Central memory CD4-positive, alpha-beta T cell (primary cell): ENCODE results near the gene TMEM253.

Experiments
- DNase-seq: peaks from one replicate; pipeline ENCODE4 v3.0.0; 2022
- total RNA-seq, 3 experiments: gene quantifications; one replicate each; lab custom pipeline; 2026; lab: John Stamatoyannopoulos, UW

TMEM253 gene
- 0 to 1.9 (median 0) reads per million in 3 experiments for total RNA-seq

DNA sequence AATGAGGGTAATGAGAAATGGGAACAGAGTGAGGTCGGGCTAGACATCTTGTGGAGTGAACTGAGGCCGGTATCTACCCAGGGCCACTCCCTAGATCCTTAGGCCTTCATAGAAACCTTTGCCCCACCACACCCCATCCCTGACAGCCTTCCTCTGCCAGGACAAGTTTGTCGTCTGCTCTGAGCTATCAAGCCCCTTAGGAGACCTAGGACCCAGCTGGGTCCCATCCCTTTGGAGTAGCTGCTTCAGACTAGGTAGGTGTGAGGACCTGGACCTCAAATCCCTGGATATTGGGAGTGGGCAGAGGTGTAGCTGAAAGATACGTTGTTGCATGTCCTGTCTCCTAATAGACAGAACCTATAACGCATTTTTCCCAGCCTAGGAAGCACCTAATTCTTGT lies at the start of gene TMEM253:
Gene TMEM253, plus strand, starts transcription at position 136 of the 400 bp plus-strand sequence. CDS start 278 bp downstream, outside the sequence.
- no peak for DNase-seq

DNA sequence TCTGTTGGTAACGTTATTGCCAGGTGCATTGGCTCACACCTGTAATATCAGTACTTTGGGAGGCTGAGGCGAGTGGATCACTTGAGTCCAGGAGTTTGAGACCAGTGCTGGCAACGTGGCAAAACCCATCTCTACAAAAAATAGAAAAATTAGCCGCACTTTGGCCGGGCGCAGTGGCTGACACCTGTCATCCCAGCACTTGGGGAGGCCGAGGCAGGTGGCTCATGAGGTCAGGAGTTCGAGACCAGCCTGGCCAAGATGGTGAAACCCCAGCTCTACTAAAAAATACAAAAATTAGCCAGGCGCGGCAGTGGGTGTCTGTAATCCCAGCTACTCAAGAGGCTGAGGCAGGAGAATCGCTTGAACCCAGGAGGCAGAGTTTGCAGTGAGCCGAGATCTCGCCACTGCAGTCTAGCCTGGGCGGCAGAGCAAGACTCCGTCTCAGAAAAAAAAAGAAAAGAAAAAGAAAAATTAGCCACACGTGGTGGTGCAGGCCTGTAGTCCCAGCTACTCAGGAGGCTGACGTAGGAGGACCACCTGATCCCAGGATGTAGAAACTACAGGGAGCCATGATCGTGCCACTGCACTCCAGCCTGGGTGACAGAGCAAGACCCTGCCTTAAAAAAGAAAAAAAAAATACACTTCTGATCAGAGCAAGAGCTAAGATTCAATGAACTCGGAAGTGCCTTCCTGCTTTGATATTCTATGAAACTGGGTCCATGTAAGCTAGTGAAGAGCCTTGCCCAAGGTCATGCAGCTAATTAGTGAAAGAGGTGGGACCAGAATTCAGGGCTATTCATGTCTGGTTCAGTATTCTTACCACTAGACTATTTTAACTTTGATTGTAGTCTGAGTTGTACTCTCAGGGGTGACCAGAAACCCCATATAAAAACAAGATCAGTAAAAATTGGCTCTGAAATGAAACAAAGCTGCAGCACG lies 47.4 kb upstream of the TMEM253 start:
- no peak for DNase-seq

DNA sequence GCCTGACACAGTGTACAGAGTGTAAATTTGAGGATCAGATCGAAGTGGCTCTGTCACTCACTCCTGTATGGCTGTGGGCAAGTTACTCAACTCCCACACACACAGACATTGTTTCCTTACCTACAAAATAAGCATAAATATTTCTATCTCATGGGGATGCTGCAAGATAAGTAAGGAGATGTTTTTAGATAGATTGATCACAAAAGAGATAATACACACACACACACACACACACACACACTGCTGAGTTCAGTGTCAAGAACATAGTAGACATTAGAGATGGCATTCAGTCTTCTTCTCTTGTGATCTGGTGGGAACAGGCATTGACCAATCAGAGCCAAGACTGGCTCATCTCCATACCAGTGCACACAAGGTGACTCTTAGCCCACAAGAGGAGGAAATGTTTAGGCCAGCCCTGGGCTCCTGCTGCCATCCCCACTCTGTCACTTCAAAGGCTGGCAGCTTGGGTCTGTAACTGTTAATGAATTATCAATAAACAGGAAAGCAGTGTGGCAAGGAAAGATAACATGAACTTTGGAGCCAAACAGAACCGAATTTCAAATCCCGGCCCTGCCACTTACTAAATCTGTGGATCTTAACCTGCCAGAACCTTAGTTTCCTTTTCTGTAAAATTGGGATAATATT lies 46.6 kb upstream of the TMEM253 start:
- no peak for DNase-seq

DNA sequence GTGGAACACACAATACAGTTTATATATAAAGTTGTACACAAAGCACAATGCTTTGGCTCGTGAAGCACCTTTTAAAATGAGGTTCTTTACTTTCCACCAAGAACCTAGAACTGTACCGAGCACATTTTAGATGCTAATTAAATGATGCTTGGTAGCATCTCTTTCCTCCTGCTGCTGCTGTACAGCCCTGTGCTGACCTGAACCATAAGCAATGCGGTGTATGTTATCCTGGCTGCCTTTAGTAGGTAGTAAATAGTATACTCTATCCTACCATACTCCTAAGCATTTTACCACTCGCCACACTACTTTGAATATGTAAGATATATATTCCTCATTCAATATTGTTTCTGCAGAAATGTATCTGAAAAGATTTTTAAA lies 46.1 kb upstream of the TMEM253 start:
- DNase-seq: no peak

DNA sequence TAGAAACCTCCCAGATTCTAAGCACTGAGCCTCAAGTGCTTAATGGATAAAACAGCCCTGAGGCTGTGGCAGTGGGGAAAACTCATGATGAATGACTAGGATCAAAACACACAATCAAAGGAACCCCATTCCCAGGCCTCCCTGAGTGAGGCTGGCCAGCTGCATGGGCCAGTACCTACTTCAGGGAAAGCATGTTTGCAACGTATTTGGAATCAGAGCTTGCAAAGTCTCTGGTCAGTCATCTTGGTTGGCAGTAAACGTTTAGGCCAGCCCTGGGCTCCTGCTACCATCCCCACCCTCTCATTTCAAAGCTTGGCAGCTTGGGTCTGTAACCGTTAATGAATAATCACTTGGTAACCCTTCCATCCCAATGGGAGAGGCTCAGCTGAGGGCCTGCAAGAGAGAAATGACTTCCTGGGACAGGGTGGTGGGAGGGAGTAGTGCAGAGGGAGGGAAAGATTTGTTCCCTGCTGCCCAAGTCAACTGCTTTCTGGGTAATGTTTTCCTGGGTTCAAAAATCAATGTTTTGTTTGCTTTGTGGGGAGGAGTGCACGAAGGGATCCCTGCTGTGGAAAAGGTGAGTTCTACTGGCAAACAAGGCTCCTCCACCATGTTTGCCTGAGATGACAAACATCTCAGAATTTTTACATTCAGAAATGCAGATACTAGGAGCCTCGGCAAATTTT lies 45.3 kb upstream of the TMEM253 start:
- DNase-seq: no peak

DNA sequence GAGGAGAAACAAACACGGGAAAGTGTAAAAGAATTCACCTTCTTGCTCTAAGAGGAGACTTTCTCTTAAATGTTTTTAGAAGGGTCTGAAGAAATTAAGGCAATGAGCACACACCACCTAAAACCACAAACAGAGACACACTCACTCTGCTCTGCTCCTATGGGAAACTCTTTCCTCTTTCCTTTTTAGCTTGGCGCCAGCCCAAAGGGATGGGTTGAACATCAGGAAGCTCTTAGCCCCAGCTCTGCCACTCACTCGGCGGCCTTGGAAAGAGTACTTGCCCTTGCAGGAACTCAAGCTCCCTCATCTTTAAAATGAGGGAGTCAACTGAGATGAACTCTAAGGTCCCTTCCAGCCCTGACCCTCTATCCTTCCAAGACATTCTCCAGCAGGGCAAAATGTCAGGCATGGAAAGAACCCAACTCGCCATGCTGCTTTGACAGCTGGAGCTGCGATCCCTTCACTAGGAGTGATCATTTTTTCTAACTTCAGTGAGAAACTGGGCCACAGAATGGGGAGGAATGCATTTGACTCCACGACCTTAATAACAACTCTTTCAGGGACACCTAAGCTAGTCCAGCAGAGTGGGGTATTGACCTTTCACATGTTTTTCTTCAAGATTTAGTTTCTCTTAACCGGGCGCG lies 44.2 kb upstream of the TMEM253 start:
- DNase-seq: no peak

DNA sequence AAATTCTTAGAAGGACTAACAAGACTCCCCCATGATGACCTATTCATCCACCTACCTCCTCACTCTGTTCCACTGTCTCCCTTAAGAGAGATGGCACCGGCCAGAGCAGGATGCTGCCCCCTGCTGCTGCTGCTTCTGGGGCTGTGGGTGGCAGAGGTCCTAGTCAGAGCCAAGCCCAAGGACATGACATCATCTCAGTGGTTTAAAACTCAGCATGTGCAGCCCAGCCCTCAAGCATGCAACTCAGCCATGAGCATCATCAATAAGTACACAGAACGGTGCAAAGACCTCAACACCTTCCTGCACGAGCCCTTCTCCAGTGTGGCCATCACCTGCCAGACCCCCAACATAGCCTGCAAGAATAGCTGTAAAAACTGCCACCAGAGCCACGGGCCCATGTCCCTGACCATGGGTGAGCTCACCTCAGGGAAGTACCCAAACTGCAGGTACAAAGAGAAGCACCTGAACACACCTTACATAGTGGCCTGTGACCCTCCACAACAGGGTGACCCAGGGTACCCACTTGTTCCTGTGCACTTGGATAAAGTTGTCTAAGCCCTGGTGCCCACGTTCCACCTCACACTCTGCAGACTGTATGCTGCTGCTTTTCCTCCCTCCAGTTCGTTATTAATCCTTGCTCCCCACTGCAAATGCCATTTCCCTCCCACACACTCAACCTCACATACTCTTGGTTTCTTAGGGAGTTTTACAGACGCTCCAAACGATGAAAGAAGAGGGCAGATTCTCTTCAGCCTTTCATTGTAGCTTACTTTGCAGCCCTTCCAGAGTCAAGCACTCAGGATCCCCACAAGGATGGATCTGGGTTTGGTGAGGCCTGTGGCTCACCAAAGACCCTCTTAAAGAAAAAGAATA lies 42.8 kb upstream of the TMEM253 start, which contains the start of gene RNASE8:
Gene RNASE8, plus strand, starts transcription at position 20 of the 873 bp plus-strand sequence. Its CDS starts 71 bp downstream, at position 91.
- no peak for DNase-seq

DNA sequence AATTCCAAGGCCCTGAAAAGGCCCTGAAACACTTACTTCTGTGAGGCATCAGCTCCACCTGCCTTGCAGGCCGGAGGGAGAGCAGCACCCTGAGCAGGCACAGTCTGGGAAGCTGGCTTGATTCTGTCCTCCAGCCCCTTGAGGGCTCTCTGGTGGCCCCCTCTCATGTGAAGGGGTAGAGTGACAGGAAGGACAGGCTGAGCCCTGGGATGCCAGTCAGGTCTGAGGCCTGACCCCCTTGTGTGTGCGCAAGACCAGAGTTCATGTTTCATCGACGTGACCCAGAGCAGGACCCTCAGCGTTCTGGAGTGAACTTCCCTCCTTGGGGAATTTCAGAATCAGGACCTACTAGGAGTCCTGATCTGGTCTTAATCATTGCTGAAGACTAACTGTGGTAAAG lies 42.0 kb upstream of the TMEM253 start:
- no peak for DNase-seq

DNA sequence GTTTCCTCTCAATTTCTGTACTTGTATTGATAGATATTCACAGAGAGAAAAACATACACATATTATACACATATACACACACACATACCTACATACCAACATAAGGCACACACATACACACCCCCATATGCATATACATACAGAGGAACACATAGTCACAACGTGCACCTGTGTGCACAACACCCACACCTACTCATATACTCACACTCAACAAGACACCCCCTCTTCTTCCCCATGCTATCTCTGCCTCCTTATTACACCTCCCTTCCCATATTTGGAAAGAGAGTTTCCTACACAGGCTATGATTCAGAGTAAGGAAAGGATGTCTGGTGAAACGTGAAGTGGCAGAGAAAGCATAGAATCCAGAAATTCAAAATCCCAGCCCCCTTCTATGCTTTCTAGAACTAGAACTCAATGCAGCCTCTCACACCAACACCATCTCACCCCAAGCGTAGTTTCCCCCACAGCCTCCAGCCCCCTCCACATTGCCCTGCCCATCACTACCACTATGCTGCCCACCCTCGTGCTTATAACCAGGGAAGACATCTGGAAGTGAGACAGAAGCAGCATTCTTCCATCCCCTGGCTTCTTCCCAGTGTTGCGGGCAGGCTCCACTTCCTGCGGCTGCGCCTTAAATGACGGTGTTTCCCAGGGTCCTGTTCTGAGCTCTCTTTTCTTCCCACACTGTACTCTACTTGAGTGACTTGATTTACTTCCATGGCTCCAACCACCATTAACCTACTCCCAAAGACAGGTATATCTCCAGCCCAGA lies 40.8 kb upstream of the TMEM253 start:
- no peak for DNase-seq

DNA sequence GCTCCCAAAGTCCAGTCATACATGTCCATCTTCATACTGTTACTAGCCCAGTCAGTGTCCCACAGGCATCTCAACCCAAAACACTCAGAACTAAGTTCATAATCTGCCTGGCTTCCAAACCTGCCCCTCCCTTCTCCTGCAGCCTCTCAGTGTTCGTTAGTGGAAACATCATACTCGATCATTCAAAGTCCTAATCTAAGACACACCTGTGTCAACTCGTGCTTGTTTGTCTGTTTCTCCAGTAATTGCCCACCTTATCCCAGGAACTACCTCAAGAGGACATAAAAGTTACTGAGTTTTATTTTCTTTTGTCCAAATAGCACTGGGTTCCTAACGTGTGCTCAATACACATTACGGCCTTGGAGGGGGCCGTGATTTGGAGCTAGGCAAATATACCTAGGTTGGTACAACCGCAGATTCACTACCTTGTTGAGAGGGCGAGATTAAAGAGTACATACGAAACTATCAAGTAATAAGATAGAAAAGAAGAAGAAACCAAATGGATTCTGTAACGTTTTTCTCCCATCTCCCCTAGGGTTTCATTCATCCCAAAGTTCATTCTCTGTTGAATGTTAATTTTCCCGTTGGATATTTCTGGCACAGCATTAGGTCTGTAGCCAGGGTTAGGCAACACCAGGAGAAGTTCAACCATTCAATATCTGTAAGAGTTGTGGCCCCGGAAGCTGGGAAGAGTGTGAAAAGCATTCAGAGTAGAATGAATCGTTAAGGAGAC lies 40.1 kb upstream of the TMEM253 start:
- no peak for DNase-seq

DNA sequence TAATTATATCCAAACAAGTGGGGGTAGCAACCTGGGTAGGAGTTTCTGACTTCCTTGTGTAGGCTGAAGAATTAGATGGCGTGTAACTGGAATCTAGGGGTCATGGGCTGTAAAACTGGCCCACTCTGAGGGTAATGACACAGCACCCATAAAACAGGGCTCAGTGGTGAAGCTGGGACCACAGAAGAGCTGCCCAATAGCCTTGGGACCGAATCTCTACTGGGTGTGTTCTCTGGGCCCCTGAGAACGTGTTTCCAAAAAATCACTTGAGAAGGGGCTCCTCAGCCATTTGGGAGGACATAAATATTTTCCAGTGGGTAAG lies 39.6 kb upstream of the TMEM253 start:
- DNase-seq: no peak

DNA sequence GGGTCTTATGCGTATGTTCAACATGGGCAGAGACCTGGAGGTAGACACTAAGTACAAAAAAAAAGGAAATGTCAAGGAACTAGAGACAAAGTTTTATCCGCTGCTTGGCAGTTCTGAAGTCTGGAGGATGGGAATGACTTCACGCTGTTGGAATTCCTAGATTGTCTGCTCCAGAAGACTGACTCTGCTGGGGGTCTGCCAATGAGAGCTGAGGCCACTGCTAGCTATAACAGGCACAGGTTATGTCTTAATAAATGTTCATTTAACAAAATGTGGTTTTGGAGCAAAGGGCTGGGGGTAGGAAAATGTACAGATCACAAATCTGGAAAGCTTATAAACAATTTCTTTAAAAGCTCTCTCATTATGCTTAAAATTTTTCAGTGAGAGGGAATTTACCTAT lies 37.4 kb upstream of the TMEM253 start:
- no peak for DNase-seq

DNA sequence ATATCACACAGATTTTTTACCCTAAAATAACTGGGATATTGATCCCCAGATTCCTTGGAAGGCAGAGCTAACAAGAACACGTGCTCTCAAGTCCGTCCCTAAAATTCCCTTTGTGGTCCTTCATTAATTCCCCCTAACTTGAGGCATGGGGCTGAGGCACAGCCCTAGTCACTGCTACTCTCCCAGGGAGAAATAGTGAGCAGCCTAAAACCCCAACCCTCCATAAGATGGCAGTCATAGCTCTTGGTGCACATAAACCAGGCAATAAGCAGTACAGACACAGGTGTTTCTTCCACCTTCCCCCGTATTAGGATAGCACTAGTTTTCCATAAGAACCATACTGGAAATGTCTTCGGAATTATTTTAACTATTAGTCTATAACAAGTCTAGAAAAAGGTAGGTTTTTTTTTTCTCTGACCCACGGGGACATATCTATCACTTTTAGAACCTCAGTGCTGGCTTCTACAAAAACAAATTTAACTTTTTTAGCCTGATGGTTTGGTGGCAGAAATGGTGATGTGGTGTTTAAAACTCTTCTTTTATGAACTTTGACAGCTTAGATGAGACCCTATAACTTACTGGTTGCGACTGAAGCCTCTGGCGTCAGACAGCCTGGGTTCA lies 33.9 kb upstream of the TMEM253 start:
- no peak for DNase-seq

DNA sequence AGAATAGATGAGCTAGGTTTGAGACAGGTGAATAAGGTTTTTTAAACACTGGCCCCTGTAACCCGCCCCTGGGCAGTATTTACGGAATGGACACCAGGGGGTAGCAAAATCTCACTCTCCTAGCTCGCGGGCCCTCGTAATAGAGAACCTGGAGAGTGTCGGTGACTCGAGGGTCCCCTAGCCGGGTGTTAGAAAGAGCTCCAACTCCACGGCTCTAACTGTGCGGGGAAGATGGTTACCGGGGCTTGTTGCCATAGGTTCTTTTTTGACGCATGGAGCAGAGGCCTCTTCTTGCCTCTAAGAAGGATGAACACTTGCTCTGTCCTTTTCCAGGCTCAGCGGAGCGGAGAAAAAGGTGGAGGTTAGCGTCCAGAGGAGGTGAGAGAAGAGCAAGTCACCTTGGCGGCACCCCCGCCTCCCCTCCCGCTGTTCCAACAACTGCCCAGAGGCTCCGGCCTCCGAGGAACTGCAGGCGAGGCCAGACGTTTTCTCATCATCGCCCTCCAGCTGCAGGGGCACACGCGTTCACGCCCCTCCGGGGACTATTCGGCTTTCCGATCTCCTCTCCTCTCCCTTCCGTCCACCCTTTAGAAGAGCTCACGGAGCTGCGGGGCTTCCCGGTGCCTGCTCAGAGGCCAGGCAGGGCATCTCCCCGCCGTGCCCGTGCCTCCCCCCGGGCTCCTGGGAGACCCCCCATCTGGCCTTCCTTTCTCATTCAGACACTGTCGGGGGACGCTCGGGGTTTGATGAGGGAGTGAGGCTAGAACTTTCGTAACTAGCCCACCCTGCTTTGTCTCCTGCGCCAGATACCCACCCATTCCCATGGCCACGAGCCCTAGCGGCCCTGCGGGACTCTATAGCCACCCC lies 32.1 kb upstream of the TMEM253 start:
- DNase-seq: peak; percentile 52

DNA sequence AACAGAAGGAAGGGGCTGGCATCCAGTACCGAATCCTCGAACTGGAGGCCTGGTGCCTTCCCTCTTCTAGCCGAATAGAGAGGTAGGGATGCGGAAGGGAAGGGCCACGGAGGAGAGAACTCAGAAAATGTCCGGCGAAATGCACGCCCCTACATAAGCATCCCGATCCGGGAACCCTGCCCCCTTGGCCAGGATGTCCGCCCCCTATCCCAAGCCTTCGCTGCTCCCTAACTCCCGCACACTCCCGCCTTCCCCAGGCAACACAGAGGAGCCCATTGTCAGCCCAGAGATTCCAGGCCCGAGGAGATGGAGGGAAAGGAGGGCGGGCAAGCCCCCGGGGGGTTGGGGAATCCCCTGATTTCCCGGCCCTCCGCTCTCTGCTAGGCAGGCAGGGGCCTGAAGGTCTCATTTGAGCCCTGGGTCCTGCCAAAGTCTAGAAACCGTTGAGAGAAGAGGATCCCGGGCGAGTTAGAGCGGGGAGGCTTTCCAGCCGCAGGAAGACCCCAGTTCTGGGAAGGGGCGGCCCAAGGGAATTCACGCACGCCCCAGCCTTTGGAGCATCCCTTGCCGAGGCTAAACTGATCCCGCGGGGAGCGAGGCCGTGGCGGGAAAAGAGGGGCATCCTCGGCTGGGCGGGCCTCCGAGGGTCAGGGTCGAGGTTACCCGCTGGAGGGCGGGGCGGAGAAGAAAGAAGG lies 31.3 kb upstream of the TMEM253 start:
- DNase-seq: peak; percentile 16

DNA sequence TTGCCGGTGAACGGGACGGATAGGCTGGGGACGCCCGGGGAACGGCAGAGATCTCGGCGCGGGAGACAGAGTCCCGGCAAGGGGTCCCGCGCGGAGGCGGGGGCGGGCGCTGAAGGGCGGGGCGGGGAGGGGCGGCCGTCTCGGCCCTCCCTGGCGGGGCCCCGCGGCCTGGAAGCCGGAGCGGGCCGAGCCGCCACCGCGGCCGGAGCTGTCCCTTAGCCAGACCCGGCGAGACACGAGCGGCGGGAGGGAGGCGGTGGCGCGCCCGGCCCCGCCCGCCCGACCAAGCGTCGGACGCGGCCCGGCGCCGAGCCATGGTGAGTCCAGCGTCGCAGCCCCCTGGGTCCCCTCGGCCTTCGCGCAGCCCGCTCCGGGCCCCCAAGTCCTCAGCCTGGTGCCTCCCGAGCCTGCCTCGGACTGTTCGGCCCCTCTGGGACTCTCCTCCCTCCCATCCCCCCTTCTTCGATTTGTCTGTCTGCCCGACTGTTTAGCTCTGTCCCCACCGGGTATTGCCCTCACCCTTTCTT lies 30.7 kb upstream of the TMEM253 start, which contains the start of gene ARHGEF40:
Gene ARHGEF40, plus strand, starts transcription at position 222 of the 527 bp plus-strand sequence. Its CDS starts 93 bp downstream, at position 315.
- no peak for DNase-seq

DNA sequence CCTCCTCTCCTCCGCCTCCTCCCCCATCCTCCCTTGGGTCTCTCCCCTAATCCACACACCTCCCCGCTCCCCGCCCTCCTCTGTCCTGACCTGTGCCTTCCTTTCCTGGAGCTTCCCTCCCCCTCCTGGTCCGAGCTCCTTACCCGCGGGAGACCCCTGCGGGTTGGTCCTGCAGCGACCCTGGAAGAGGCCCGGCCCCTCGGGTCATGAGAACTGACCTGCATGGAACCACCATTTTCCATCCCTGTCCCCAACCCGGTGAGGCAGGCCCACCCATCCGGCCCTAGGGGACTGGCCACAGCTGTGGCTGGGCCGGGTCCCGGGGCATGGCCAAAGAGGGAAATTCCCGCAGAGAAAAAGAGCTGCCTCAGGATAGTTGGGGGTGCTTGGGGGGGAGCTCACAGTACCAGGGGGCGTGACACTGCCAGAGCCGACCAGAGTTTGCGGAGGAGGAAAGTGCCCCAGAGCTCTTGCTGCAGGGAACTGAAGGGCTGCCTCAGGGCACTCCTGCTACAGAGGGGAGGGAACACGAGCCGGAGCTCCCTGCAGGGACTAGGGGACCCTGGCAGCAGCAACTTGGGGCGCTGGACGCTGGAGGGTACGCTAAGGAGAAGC lies 30.1 kb upstream of the TMEM253 start:
- DNase-seq: peak; percentile 14
